GM23248 (cell line): ENCODE results near the gene VTI1A. TPM values are rescaled to one million over a fixed set of nuclear protein-coding genes. Genes with fewer than 3 reads are reported as not detected.

Source experiments
- DNase-seq: peaks from one replicate; pipeline ENCODE4 v3.0.0-alpha.2; 2015
- H2AFZ ChIP-seq: fragments of 200-600 bp; sonication (generic); 2 replicates; pipeline ENCODE4 v1.6.1; 2016; ENCODE audit warnings: antibody characterized with exemption
- H3F3A ChIP-seq: fragments of 200-600 bp; sonication (generic); 2 replicates; pipeline ENCODE4 v1.6.1; 2016; ENCODE audit warnings: mild to moderate bottlenecking, antibody characterized with exemption, mixed run types; ENCODE audit not compliant: insufficient read depth
- H3K27ac ChIP-seq: fragments of 200-600 bp; sonication (generic); 2 replicates; pipeline ENCODE4 v1.5.1; 2016; ENCODE audit warnings: mild to moderate bottlenecking
- H3K27me3 ChIP-seq: fragments of 200-600 bp; sonication (generic); replicated peaks from 2 replicates; pipeline ENCODE4 v1.6.1; 2016; ENCODE audit warnings: mild to moderate bottlenecking; ENCODE audit not compliant: insufficient read depth
- H3K36me3 ChIP-seq: fragments of 200-600 bp; sonication (generic); 2 replicates; pipeline ENCODE4 v1.6.1; 2016; ENCODE audit warnings: low read depth, mild to moderate bottlenecking
- H3K4me1 ChIP-seq: fragments of 200-600 bp; sonication (generic); 2 replicates; pipeline ENCODE4 v1.6.1; 2016; ENCODE audit warnings: mild to moderate bottlenecking; ENCODE audit not compliant: insufficient read depth
- H3K4me2 ChIP-seq: fragments of 200-600 bp; sonication (generic); one replicate; pipeline ENCODE4 v1.6.1; 2016; ENCODE audit warnings: mild to moderate bottlenecking; ENCODE audit not compliant: unreplicated experiment
- H3K4me3 ChIP-seq: fragments of 200-600 bp; sonication (generic); 2 replicates; pipeline ENCODE4 v1.5.1; 2016; ENCODE audit warnings: mild to moderate bottlenecking
- H3K79me2 ChIP-seq: fragments of 200-600 bp; sonication (generic); 2 replicates; pipeline ENCODE4 v1.6.1; 2016; ENCODE audit warnings: mild to moderate bottlenecking; ENCODE audit not compliant: insufficient read depth
- H3K9ac ChIP-seq: fragments of 200-600 bp; sonication (generic); 2 replicates; pipeline ENCODE4 v1.6.1; 2016; ENCODE audit warnings: mild to moderate bottlenecking
- H3K9me2 ChIP-seq: fragments of 200-600 bp; sonication (generic); 2 replicates; pipeline ENCODE4 v1.6.1; 2016; ENCODE audit warnings: mixed run types, mild to moderate bottlenecking, moderate library complexity; ENCODE audit not compliant: insufficient read depth
- H3K9me3 ChIP-seq: fragments of 200-600 bp; sonication (generic); one replicate; pipeline ENCODE4 v1.6.1; 2017; ENCODE audit warnings: low read depth
- H4K20me1 ChIP-seq: fragments of 200-600 bp; sonication (generic); 2 replicates; pipeline ENCODE4 v1.6.0; 2016; ENCODE audit not compliant: insufficient read depth
- EZH2 ChIP-seq: fragments of 200-600 bp; sonication (generic); IDR thresholded peaks from 2 replicates; pipeline ENCODE4 v1.6.1; 2018; ENCODE audit warnings: antibody characterized with exemption, mild to moderate bottlenecking; ENCODE audit not compliant: insufficient read depth, poor library complexity, severe bottlenecking
- EZH2phosphoT487 ChIP-seq: fragments of 200-600 bp; sonication (generic); IDR thresholded peaks from 2 replicates; pipeline ENCODE4 v1.6.1; 2018; ENCODE audit warnings: antibody characterized with exemption, moderate library complexity, mild to moderate bottlenecking, low read depth; ENCODE audit not compliant: insufficient read depth
- WGBS, 2 experiments: methylation state at CpG; one replicate each; pipeline ENCODE4 v1.1.6; 2015 to 2017; ENCODE audit warnings: low lambda C conversion rate in 2 of 2, low coverage in 1 of 2; ENCODE audit errors: missing lambda C conversion rate in 2 of 2; 5-methylcytosine and 5-hydroxymethylcytosine counted together
- in situ Hi-C: fragments of 300-500 bp; cut with MboI; formaldehyde crosslinking; loops from 2 replicates; pipeline ENCODE4 v1.15.0; 2020
- polyA plus RNA-seq: library from polyadenylated mRNA; unstranded; fragments of >200 nt; fragmentation: Nextera tagmentation; extraction: Ambion mirVana; gene quantifications from 2 replicates; pipeline ENCODE4 v1.2.1, GENCODE V29; 2016
- total RNA-seq: library from RNA; depleted of rRNA; stranded (reverse); fragments of >200 nt; shearing (Covaris generic); gene quantifications from 2 replicates; pipeline ENCODE4 v1.2.3, GENCODE V29; 2014

The VTI1A gene
- total and polyA plus RNA-seq, 2 experiments from 2014 or later, result 21.6 to 26.4 TPM

DNA sequence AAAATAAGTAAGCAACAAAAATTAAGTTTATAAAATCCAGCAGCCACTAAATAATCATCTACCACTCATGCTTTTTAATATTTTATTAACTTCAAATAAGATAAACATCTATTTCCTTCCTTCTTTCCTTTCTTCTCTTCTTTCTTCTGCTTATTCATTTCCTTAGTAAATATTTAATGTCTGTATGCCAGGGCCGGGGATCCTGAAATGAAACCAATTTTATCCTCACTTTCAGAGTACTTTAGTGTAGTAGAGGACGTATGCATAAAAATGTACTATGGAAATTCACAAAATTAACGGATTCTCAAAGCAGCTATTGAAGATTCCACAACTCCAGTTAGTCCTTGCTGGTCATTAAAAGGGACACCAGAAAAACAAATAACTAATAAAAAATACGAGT, 224.7 kb downstream of the VTI1A start:
- in situ Hi-C loops, result no loop called here
- TF ChIP-seq EZH2, result no peak
- TF ChIP-seq EZH2phosphoT487, result no peak
- H3F3A ChIP-seq, result no peaks in the 10 kb centered on the region
- H3K36me3 ChIP-seq, result peaks cover 4% of the 10 kb centered on the region; the same call in 1 of the 2 replicates
- no peak overlapping the region for H3K27ac ChIP-seq
- no peaks in the 10 kb centered on the region for H3K79me2 ChIP-seq
- no peak overlapping the region for H3K4me2 ChIP-seq
- H3K9ac ChIP-seq, result no peak overlapping the region
- 94 to 96% methylated on average over 4 of the region's 4 CpGs for WGBS, 2 experiments
- no peaks in the 10 kb centered on the region for H4K20me1 ChIP-seq
- DNase-seq, result no peak
- H2AFZ ChIP-seq, result no peak overlapping the region
- H3K9me2 ChIP-seq, result no peaks in the 10 kb centered on the region
- no peak overlapping the region for H3K4me3 ChIP-seq
- no peaks in the 10 kb centered on the region for H3K4me1 ChIP-seq
- H3K9me3 ChIP-seq, result no peaks in the 10 kb centered on the region
- H3K27me3 ChIP-seq, result no peaks in the 10 kb centered on the region

GRCh38 chr10:112672706-112673105, 225.7 kb downstream of the VTI1A start:
- H3K4me1 ChIP-seq, result no peaks in the 10 kb centered on the region
- TF ChIP-seq EZH2phosphoT487 (no peak), EZH2 (no peak)
- H3F3A ChIP-seq, result no peaks in the 10 kb centered on the region
- H3K4me2 ChIP-seq, result no peak overlapping the region
- peaks cover 4% of the 10 kb centered on the region; the same call in 1 of the 2 replicates for H3K36me3 ChIP-seq
- WGBS, 2 experiments, result 90 to 91% methylated on average over 5 of the region's 5 CpGs
- H3K4me3 ChIP-seq, result no peak overlapping the region
- H2AFZ ChIP-seq, result no peak overlapping the region
- H3K27me3 ChIP-seq, result no peaks in the 10 kb centered on the region
- no peaks in the 10 kb centered on the region for H3K9me3 ChIP-seq
- H3K79me2 ChIP-seq, result no peaks in the 10 kb centered on the region
- H4K20me1 ChIP-seq, result no peaks in the 10 kb centered on the region
- no peak for DNase-seq
- in situ Hi-C loops, result no loop called here
- H3K9me2 ChIP-seq, result no peaks in the 10 kb centered on the region
- no peak overlapping the region for H3K27ac ChIP-seq
- H3K9ac ChIP-seq, result no peak overlapping the region

- H3K36me3 ChIP-seq, result no peaks in the 10 kb centered on the region
- no peaks in the 10 kb centered on the region for H3K9me2 ChIP-seq
- no peaks in the 10 kb centered on the region for H4K20me1 ChIP-seq
- in situ Hi-C loops, result no loop called here
- H3K27ac ChIP-seq, result no peak overlapping the region
- no peak overlapping the region for H3K9ac ChIP-seq
- no peaks in the 10 kb centered on the region for H3K79me2 ChIP-seq
- no peaks in the 10 kb centered on the region for H3K4me1 ChIP-seq
- H2AFZ ChIP-seq, result no peak overlapping the region
- H3K4me3 ChIP-seq, result no peak overlapping the region
- no peak for TF ChIP-seq EZH2phosphoT487
- no peaks in the 10 kb centered on the region for H3K9me3 ChIP-seq
- no peak for DNase-seq
- no peaks in the 10 kb centered on the region for H3K27me3 ChIP-seq
- H3F3A ChIP-seq, result no peaks in the 10 kb centered on the region
- H3K4me2 ChIP-seq, result no peak overlapping the region
- 91 to 95% methylated on average over 10 of the region's 10 CpGs for WGBS, 2 experiments
These were observed 228.6 kb downstream of the VTI1A start for GRCh38 chr10:112675560-112676083.

DNA sequence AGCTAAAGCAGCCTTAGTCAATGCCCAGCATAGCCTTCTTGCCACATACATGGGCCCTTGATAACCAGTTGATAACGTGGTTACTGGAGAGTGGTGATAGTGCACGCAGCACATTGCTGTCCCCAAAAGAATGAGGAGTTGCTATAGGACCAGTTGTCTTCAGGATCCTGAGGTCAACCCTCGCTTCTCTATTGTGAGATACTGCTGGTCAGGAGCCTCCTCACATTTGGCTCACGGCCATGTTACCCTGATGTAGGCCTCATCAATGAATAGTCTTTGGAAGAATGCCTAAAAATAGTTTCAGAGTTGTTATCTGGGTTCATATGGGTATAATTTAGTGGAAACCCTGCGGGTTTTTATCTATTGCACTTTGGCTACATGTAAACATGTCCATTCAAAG, 230.7 kb downstream of the VTI1A start:
- Histone ChIP-seq H3K4me2 (no peak overlapping the region), H3K4me3 (no peak overlapping the region), H4K20me1 (no peaks in the 10 kb centered on the region), H3K9ac (no peak overlapping the region), H3K9me2 (no peaks in the 10 kb centered on the region), H3K4me1 (no peaks in the 10 kb centered on the region), H3K9me3 (no peaks in the 10 kb centered on the region), H2AFZ (no peak overlapping the region), H3K36me3 (no peaks in the 10 kb centered on the region), H3K79me2 (no peaks in the 10 kb centered on the region), H3K27ac (no peak overlapping the region), H3F3A (no peaks in the 10 kb centered on the region), H3K27me3 (no peaks in the 10 kb centered on the region)
- DNase-seq, result no peak
- TF ChIP-seq EZH2phosphoT487 (no peak), EZH2 (no peak)
- WGBS, 2 experiments, result 81 to 90% methylated on average over 5 of the region's 5 CpGs
- in situ Hi-C loops, result no loop called here

DNA sequence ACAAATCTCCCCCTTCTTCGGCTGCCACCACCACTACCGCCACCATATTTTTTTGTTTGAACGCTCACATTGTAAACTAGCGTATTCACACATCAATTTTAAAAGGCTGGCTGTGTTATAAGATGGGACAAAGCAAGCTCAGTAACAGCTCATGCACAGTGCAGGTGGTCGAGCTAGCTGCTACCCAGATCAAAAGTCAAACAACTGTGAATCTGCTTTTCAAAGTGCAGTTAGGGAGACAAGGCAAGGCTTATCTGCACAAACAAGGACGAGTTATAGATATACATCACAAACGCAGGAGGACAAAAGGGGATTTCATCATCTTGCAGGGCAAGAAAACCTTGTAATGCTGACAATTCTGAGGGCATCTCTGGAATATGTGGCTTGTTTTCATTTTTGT, 231.6 kb downstream of the VTI1A start:
- H3K9ac ChIP-seq, result no peak overlapping the region
- H3K4me2 ChIP-seq, result no peak overlapping the region
- 70 to 75% methylated on average over 7 of the region's 7 CpGs for WGBS, 2 experiments
- no peak overlapping the region for H3K27ac ChIP-seq
- no peaks in the 10 kb centered on the region for H3K36me3 ChIP-seq
- no peaks in the 10 kb centered on the region for H3K9me3 ChIP-seq
- H3F3A ChIP-seq, result no peaks in the 10 kb centered on the region
- in situ Hi-C loops, result no loop called here
- H3K9me2 ChIP-seq, result no peaks in the 10 kb centered on the region
- H4K20me1 ChIP-seq, result no peaks in the 10 kb centered on the region
- TF ChIP-seq EZH2 (no peak), EZH2phosphoT487 (no peak)
- H3K27me3 ChIP-seq, result no peaks in the 10 kb centered on the region
- no peaks in the 10 kb centered on the region for H3K79me2 ChIP-seq
- no peak overlapping the region for H2AFZ ChIP-seq
- no peak for DNase-seq
- H3K4me3 ChIP-seq, result no peak overlapping the region
- no peaks in the 10 kb centered on the region for H3K4me1 ChIP-seq
